IMR-90 (cell line): Measurements from ENCODE around the gene PALM. TPM values are rescaled to one million over a fixed set of nuclear protein-coding genes. Genes with fewer than 3 reads are reported as not detected.

Experiments used
- ATAC-seq: fragments of 200-7000 bp; cut with Tn5 transposase; 2 replicates; pipeline ENCODE4 v1.9.1; 2020; ENCODE audit warnings: low read depth, mild to moderate bottlenecking, moderate library complexity
- BruUV-seq: library from RNA; stranded (reverse); fragments of 400-500 nt; replicated peaks from 2 replicates; lab custom pipeline; 2021; lab: Mats Ljungman, UMichigan
- CTCF ChIA-PET: fragments of 300-600 bp; formaldehyde crosslinking; extraction: SDS; loops from one replicate; lab custom pipeline; 2021; ENCODE audit warnings: antibody characterized with exemption; lab: Yijun Ruan, JAX
- POLR2A ChIA-PET: fragments of 300-600 bp; sonication (Branson Sonifier 250); formaldehyde crosslinking; loops from one replicate; lab custom pipeline; 2022; ENCODE audit warnings: antibody characterized with exemption; ENCODE audit not compliant: unreplicated experiment; lab: Charles Lee
- DNase-seq: peaks from one replicate; pipeline ENCODE4 v3.0.0; 2013
- H2AFZ ChIP-seq: replicated peaks from 2 replicates; pipeline ENCODE3; 2013; ENCODE audit warnings: low read length, mild to moderate bottlenecking; ENCODE audit not compliant: poor library complexity
- H2AK5ac ChIP-seq: 2 replicates; pipeline ENCODE4 v1.6.1; 2013; ENCODE audit warnings: low read depth, low read length, inconsistent platforms
- H2AK9ac ChIP-seq: replicated peaks from 2 replicates; pipeline ENCODE3; 2013; ENCODE audit warnings: mild to moderate bottlenecking, low read depth, low read length, moderate library complexity; ENCODE audit not compliant: poor library complexity
- H2BK120ac ChIP-seq: 2 replicates; pipeline ENCODE4 v1.6.1; 2013; ENCODE audit warnings: low read depth, low read length, inconsistent platforms
- H2BK15ac ChIP-seq: 3 replicates; pipeline ENCODE4 v1.6.1; 2013; ENCODE audit warnings: low read depth, low read length, inconsistent platforms
- H2BK20ac ChIP-seq: 2 replicates; pipeline ENCODE4 v1.6.1; 2013; ENCODE audit warnings: low read depth, mild to moderate bottlenecking, inconsistent platforms, low read length, moderate library complexity
- H2BK5ac ChIP-seq: 2 replicates; pipeline ENCODE4 v1.6.1; 2013; ENCODE audit warnings: mild to moderate bottlenecking, low read depth, low read length, inconsistent platforms; ENCODE audit not compliant: poor library complexity, severe bottlenecking
- H3K14ac ChIP-seq: replicated peaks from 2 replicates; pipeline ENCODE4 v1.6.1; 2013; ENCODE audit warnings: low read depth, low read length, inconsistent platforms
- H3K18ac ChIP-seq: 2 replicates; pipeline ENCODE4 v1.6.1; 2013; ENCODE audit warnings: low read depth, low read length, control low read depth
- H3K23ac ChIP-seq: 2 replicates; pipeline ENCODE4 v1.6.1; 2013; ENCODE audit warnings: low read depth, low read length, inconsistent platforms
- H3K27ac ChIP-seq: 2 replicates; pipeline ENCODE4 v1.5.1; 2013; ENCODE audit warnings: mild to moderate bottlenecking, control low read depth, low read length; ENCODE audit not compliant: insufficient read depth
- H3K27me3 ChIP-seq: 2 replicates; pipeline ENCODE4 v1.6.1; 2013; ENCODE audit warnings: low read length; ENCODE audit not compliant: control insufficient read depth, insufficient read depth
- H3K36me3 ChIP-seq: 2 replicates; pipeline ENCODE4 v1.6.1; 2013; ENCODE audit warnings: low read length, mixed read lengths; ENCODE audit not compliant: control insufficient read depth, insufficient read depth
- H3K4ac ChIP-seq: 2 replicates; pipeline ENCODE4 v1.6.1; 2013; ENCODE audit warnings: low read depth, low read length, inconsistent platforms
- H3K4me1 ChIP-seq: 2 replicates; pipeline ENCODE4 v1.6.1; 2013; ENCODE audit warnings: low read length, mixed read lengths; ENCODE audit not compliant: control insufficient read depth, insufficient read depth
- H3K4me2 ChIP-seq: 2 replicates; pipeline ENCODE4 v1.6.1; 2013; ENCODE audit warnings: low read depth, mild to moderate bottlenecking, control low read depth, low read length, moderate library complexity
- H3K4me3 ChIP-seq: 2 replicates; pipeline ENCODE4 v1.5.1; 2013; ENCODE audit warnings: low read depth, mild to moderate bottlenecking, control low read depth, low read length, moderate library complexity; ENCODE audit not compliant: insufficient read depth
- H3K56ac ChIP-seq: 2 replicates; pipeline ENCODE4 v1.6.1; 2013; ENCODE audit warnings: low read length, inconsistent platforms; ENCODE audit not compliant: insufficient read depth; ENCODE audit errors: extremely low read depth
- H3K79me1 ChIP-seq, 2 experiments: 2 replicates each; pipeline ENCODE4 v1.6.1; 2013; ENCODE audit warnings: low read length in 2 of 2, inconsistent platforms in 1 of 2, low read depth in 1 of 2
- H3K9ac ChIP-seq: 2 replicates; pipeline ENCODE4 v1.6.1; 2013; ENCODE audit warnings: low read depth, low read length, control low read depth
- H3K9me1 ChIP-seq: 2 replicates; pipeline ENCODE4 v1.6.1; 2013; ENCODE audit warnings: low read length, inconsistent platforms; ENCODE audit not compliant: insufficient read depth
- H3K9me3 ChIP-seq: 2 replicates; pipeline ENCODE4 v1.6.1; 2013; ENCODE audit warnings: low read length; ENCODE audit not compliant: control insufficient read depth, insufficient read depth
- H4K20me1 ChIP-seq: 2 replicates; pipeline ENCODE4 v1.6.1; 2013; ENCODE audit warnings: low read length, inconsistent platforms; ENCODE audit not compliant: insufficient read depth
- H4K5ac ChIP-seq: 2 replicates; pipeline ENCODE4 v1.6.1; 2013; ENCODE audit warnings: mild to moderate bottlenecking, low read depth, low read length, control low read depth
- H4K8ac ChIP-seq, 2 experiments: 2 replicates each; pipeline ENCODE4 v1.6.1; 2013; ENCODE audit warnings: low read depth in 2 of 2, low read length in 2 of 2, control low read depth in 1 of 2, inconsistent platforms in 1 of 2
- H4K91ac ChIP-seq: 2 replicates; pipeline ENCODE4 v1.6.1; 2013; ENCODE audit warnings: low read depth, low read length, inconsistent platforms; ENCODE audit not compliant: insufficient read depth
- BHLHE40 ChIP-seq: fragments of 150-350 bp; IDR thresholded peaks from 2 replicates; pipeline ENCODE4 v1.6.1; 2016; ENCODE audit warnings: mild to moderate bottlenecking, low read depth, low read length
- CEBPB ChIP-seq: IDR thresholded peaks from 2 replicates; pipeline ENCODE4 v1.6.1; 2012; ENCODE audit warnings: low read depth, low read length, improper control_type of control experiment
- CHD1 ChIP-seq: IDR thresholded peaks from 2 replicates; pipeline ENCODE4 v1.6.1; 2012; ENCODE audit warnings: low read depth, low read length, improper control_type of control experiment
- FOS ChIP-seq: fragments of 150-350 bp; IDR thresholded peaks from 2 replicates; pipeline ENCODE4 v1.6.1; 2016; ENCODE audit warnings: low read depth, low read length
- MAFK ChIP-seq: IDR thresholded peaks from 2 replicates; pipeline ENCODE4 v1.6.1; 2012; ENCODE audit warnings: low read depth, low read length, improper control_type of control experiment
- MAZ ChIP-seq: IDR thresholded peaks from 2 replicates; pipeline ENCODE4 v1.6.1; 2012; ENCODE audit warnings: low read depth, mild to moderate bottlenecking, low read length, improper control_type of control experiment, moderate library complexity, borderline replicate concordance
- MXI1 ChIP-seq: IDR thresholded peaks from 2 replicates; pipeline ENCODE4 v1.6.1; 2012; ENCODE audit warnings: low read depth, mild to moderate bottlenecking, low read length, moderate library complexity, borderline replicate concordance
- NFE2L2 ChIP-seq: fragments of 150-350 bp; IDR thresholded peaks from 2 replicates; pipeline ENCODE4 v1.6.1; 2016; ENCODE audit warnings: low read depth, mild to moderate bottlenecking, low read length
- POLR2A ChIP-seq: IDR thresholded peaks from 2 replicates; pipeline ENCODE4 v1.6.1; 2012; ENCODE audit warnings: mild to moderate bottlenecking, low read depth, low read length
- RAD21 ChIP-seq: IDR thresholded peaks from 2 replicates; pipeline ENCODE4 v1.6.1; 2012; ENCODE audit warnings: low read length, improper control_type of control experiment
- RCOR1 ChIP-seq: IDR thresholded peaks from 2 replicates; pipeline ENCODE4 v1.6.1; 2012; ENCODE audit warnings: mild to moderate bottlenecking, low read length, improper control_type of control experiment; ENCODE audit not compliant: insufficient replicate concordance
- RFX5 ChIP-seq: IDR thresholded peaks from 2 replicates; pipeline ENCODE4 v1.8.0; 2012; ENCODE audit warnings: low read depth, mild to moderate bottlenecking, low read length, moderate library complexity
- SMC3 ChIP-seq: fragments of 150-350 bp; IDR thresholded peaks from 2 replicates; pipeline ENCODE4 v1.6.1; 2016; ENCODE audit warnings: low read depth, mild to moderate bottlenecking, antibody characterized with exemption, low read length, moderate library complexity
- WGBS, 2 experiments: methylation state at CpG; one replicate each; pipeline versions ENCODE4 v1.1.5 to v1.1.7; 2013; ENCODE audit warnings: missing lambda C conversion rate in 2 of 2; ENCODE audit not compliant: insufficient read length in 1 of 2; ENCODE audit errors: extremely low coverage in 2 of 2; 5-methylcytosine and 5-hydroxymethylcytosine counted together
- dilution Hi-C: fragments of 300-500 bp; cut with HindIII; formaldehyde crosslinking; loops from one replicate; pipeline ENCODE4 v1.14.3; 2018; ENCODE audit warnings: low sequenced_read_pairs; ENCODE audit not compliant: unreplicated experiment
- in situ Hi-C: fragments of 300-500 bp; cut with MboI; formaldehyde crosslinking; loops from 3 replicates; pipeline ENCODE4 v1.14.3; 2019; ENCODE audit warnings: low sequenced_read_pairs, inconsistent platforms, mixed read lengths
- intact Hi-C: fragments of 100-400 bp; cut with micrococcal nuclease; formaldehyde crosslinking; loops from 2 replicates; pipeline ENCODE4 v1.10.0; 2022
- polyA plus RNA-seq, 3 experiments: library from polyadenylated mRNA; depleted of rRNA; stranded (reverse); fragments of >200 nt; gene quantifications; 2 replicates each; pipeline ENCODE4 v1.2.3, GENCODE V29; 2012; ENCODE audit warnings: low replicate concordance in 1 of 3
- total RNA-seq: library from RNA; depleted of rRNA; stranded (reverse); fragments of >200 nt; gene quantifications from 2 replicates; pipeline ENCODE4 v1.2.3, GENCODE V29; 2012
- TF ChIP-seq, protein P1 (sequence below): fragments of 150-350 bp; IDR thresholded peaks from 2 replicates; pipeline ENCODE4 v1.6.1; 2016; ENCODE audit warnings: low read depth, mild to moderate bottlenecking, low read length, moderate library complexity, borderline replicate concordance
- TF ChIP-seq, protein P2 (sequence below): conservative IDR thresholded peaks from 2 replicates; pipeline ENCODE4 v1.5.1; 2012; ENCODE audit warnings: mild to moderate bottlenecking, low read depth, low read length, improper control_type of control experiment
- TF ChIP-seq, protein P3 (sequence below): fragments of 150-350 bp; IDR thresholded peaks from 2 replicates; pipeline ENCODE4 v1.6.1; 2017; ENCODE audit warnings: mild to moderate bottlenecking, antibody characterized with exemption, low read length, low read depth

Gene PALM
- total and polyA plus RNA-seq, 2 of the 4 experiments (the other 2 are of a cell fraction): 2.2 to 7.4 TPM

DNA sequence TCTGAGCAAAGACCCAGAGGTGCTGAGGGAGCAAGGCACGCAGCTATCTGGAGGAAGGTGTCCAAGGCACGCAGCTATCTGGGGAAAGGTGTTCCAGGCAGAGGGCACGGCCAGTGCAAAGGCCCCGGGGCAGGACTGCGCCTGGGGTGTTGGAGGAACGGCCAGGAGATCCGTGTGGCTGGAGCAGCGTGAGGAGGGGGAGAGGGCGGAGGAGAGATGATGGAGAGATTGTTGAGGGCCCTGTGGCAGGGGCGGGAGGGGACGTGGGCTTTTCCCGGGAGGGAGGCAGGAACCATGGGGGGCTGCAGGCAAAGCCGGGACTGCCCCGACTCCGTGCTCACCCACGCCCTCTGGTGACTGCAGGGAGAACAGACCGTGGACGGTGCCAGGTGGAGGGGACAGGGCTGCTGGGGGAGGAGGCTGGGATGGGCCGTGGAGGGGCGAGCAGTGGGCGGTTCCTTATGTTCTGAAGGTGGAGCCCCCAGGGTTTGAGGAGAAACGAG, 28.9 kb downstream of the PALM start:
- peak; percentile 53 for TF ChIP-seq SMC3
- TF ChIP-seq MXI1: no peak
- TF ChIP-seq, protein P1, sequence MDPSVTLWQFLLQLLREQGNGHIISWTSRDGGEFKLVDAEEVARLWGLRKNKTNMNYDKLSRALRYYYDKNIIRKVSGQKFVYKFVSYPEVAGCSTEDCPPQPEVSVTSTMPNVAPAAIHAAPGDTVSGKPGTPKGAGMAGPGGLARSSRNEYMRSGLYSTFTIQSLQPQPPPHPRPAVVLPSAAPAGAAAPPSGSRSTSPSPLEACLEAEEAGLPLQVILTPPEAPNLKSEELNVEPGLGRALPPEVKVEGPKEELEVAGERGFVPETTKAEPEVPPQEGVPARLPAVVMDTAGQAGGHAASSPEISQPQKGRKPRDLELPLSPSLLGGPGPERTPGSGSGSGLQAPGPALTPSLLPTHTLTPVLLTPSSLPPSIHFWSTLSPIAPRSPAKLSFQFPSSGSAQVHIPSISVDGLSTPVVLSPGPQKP: no peak
- TF ChIP-seq RFX5: no peak
- no peak for TF ChIP-seq CHD1
- peak; percentile 51 for TF ChIP-seq RAD21
- TF ChIP-seq BHLHE40: no peak
- no peak for TF ChIP-seq FOS
- no peak for TF ChIP-seq RCOR1
- TF ChIP-seq, protein P2, sequence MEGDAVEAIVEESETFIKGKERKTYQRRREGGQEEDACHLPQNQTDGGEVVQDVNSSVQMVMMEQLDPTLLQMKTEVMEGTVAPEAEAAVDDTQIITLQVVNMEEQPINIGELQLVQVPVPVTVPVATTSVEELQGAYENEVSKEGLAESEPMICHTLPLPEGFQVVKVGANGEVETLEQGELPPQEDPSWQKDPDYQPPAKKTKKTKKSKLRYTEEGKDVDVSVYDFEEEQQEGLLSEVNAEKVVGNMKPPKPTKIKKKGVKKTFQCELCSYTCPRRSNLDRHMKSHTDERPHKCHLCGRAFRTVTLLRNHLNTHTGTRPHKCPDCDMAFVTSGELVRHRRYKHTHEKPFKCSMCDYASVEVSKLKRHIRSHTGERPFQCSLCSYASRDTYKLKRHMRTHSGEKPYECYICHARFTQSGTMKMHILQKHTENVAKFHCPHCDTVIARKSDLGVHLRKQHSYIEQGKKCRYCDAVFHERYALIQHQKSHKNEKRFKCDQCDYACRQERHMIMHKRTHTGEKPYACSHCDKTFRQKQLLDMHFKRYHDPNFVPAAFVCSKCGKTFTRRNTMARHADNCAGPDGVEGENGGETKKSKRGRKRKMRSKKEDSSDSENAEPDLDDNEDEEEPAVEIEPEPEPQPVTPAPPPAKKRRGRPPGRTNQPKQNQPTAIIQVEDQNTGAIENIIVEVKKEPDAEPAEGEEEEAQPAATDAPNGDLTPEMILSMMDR: peak; percentile 60
- TF ChIP-seq NFE2L2: no peak
- no peak for TF ChIP-seq MAFK
- 0 out of 2 replicates have a peak, but pooled peaks have one; percentile 32 for TF ChIP-seq MAZ
- no peak for TF ChIP-seq POLR2A
- no peak for TF ChIP-seq CEBPB
- TF ChIP-seq, protein P3, sequence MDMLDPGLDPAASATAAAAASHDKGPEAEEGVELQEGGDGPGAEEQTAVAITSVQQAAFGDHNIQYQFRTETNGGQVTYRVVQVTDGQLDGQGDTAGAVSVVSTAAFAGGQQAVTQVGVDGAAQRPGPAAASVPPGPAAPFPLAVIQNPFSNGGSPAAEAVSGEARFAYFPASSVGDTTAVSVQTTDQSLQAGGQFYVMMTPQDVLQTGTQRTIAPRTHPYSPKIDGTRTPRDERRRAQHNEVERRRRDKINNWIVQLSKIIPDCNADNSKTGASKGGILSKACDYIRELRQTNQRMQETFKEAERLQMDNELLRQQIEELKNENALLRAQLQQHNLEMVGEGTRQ: no peak
- H3K56ac ChIP-seq: no peak overlapping the region
- H3K14ac ChIP-seq: no peak overlapping the region
- no peak overlapping the region for H2BK15ac ChIP-seq
- H3K4me3 ChIP-seq: no peak overlapping the region
- ATAC-seq: peak; percentile 84
- intact Hi-C loops: no loop called here
- H3K79me1 ChIP-seq: no peaks in the 10 kb centered on the region
- POLR2A ChIA-PET: no interaction called here
- dilution Hi-C loops: no loop called here
- H2AK9ac ChIP-seq: no peak overlapping the region
- no peaks in the 10 kb centered on the region for H4K20me1 ChIP-seq
- BruUV-seq: no TSS peak
- in situ Hi-C loops: no loop called here
- CTCF ChIA-PET: no interaction called here
- H2BK20ac ChIP-seq: no peak overlapping the region
- H3K18ac ChIP-seq: no peak overlapping the region
- H3K9me1 ChIP-seq: no peaks in the 10 kb centered on the region
- no peak overlapping the region for H2BK120ac ChIP-seq
- no peak overlapping the region for H4K8ac ChIP-seq
- no peak overlapping the region for H3K23ac ChIP-seq
- H2AFZ ChIP-seq: peak overlapping the region; percentile 51
- no peaks in the 10 kb centered on the region; the same call in 1 of the 2 replicates for H3K36me3 ChIP-seq
- no peak overlapping the region for H3K27ac ChIP-seq
- 38% methylated on average over 14 of the region's 22 CpGs; no CpG with 5 or more reads in 1 of the 2 experiments for WGBS, 2 experiments
- H4K91ac ChIP-seq: no peak overlapping the region
- H2BK5ac ChIP-seq: no peak overlapping the region
- H2AK5ac ChIP-seq: no peak overlapping the region
- DNase-seq: peak; percentile 16
- H4K5ac ChIP-seq: no peak overlapping the region
- H3K4ac ChIP-seq: no peak overlapping the region
- H3K4me2 ChIP-seq: no peak overlapping the region
- H3K9ac ChIP-seq: no peak overlapping the region
- no peaks in the 10 kb centered on the region for H3K27me3 ChIP-seq
- no peaks in the 10 kb centered on the region for H3K9me3 ChIP-seq
- H3K4me1 ChIP-seq: no peaks in the 10 kb centered on the region
